ENCODE measurements around the gene PANX1.

- TF ChIP-seq GATA2 (IDR thresholded peaks at IDR 0.05; ENCODE audit: low read depth, low read length): no peak
- TF ChIP-seq GATA3 (IDR thresholded peaks at IDR 0.05; ENCODE audit: low read depth, low read length): no peak
These were observed 13.1 kb downstream of the PANX1 start for GRCh38 chr11:94141511-94142307.
